ACC112 (cell line): Measurements from ENCODE around the gene TOR4A.

Experiments
- H2AFZ ChIP-seq: fragments of 200-600 bp; sonication (generic); one replicate; pipeline ENCODE4 v1.6.0; 2017; ENCODE audit warnings: antibody characterized with exemption, low read length; ENCODE audit not compliant: unreplicated experiment
- H3K27ac ChIP-seq: fragments of 200-600 bp; sonication (generic); 2 replicates; pipeline ENCODE4 v1.5.1; 2014; ENCODE audit warnings: low read depth, mild to moderate bottlenecking, antibody characterized with exemption, low read length, moderate library complexity
- H3K27me3 ChIP-seq: fragments of 200-600 bp; sonication (generic); 2 replicates; pipeline ENCODE4 v1.6.1; 2014; ENCODE audit warnings: mild to moderate bottlenecking, antibody characterized with exemption, low read length, moderate library complexity, mixed read lengths; ENCODE audit not compliant: insufficient read depth
- H3K36me3 ChIP-seq: fragments of 200-600 bp; sonication (generic); 2 replicates; pipeline ENCODE4 v1.6.1; 2016; ENCODE audit warnings: mild to moderate bottlenecking, antibody characterized with exemption, low read length, moderate library complexity, mixed read lengths; ENCODE audit not compliant: insufficient read depth
- H3K4me1 ChIP-seq: fragments of 200-600 bp; sonication (generic); one replicate; pipeline ENCODE4 v1.6.1; 2016; ENCODE audit warnings: low read length, mixed read lengths; ENCODE audit not compliant: insufficient read depth, unreplicated experiment, control insufficient read depth
- H3K4me3 ChIP-seq: fragments of 200-600 bp; sonication (generic); 2 replicates; pipeline ENCODE4 v1.5.1; 2014; ENCODE audit warnings: mild to moderate bottlenecking, low read depth, low read length
- H3K79me2 ChIP-seq: fragments of 200-600 bp; sonication (generic); one replicate; pipeline ENCODE4 v1.6.0; 2016; ENCODE audit warnings: low read length; ENCODE audit not compliant: control insufficient read depth, unreplicated experiment, insufficient read depth

Gene TOR4A

GRCh38 chr9:137277329-137278041 is at the start of gene TOR4A:
Gene TOR4A, plus strand, starts transcription at chr9:137277726. Its CDS starts 964 bp downstream, at chr9:137278690.
- H3K4me1 ChIP-seq, result peaks cover 24% of the 10 kb centered on the region
- peak within 1 kb of the TSS; percentile 91 for H3K4me3 ChIP-seq
- H3K27ac ChIP-seq, result peak within 1 kb of the TSS; percentile 72

GRCh38 chr9:137227853-137228505 is 49.5 kb upstream of the TOR4A start:
- Histone ChIP-seq H3K27me3 (no peaks in the 10 kb centered on the region), H3K36me3 (no peaks in the 10 kb centered on the region), H3K27ac (no peak overlapping the region), H3K4me1 (peaks cover 21% of the 10 kb centered on the region), H3K4me3 (no peak overlapping the region), H2AFZ (no peak overlapping the region), H3K79me2 (no peaks in the 10 kb centered on the region)

More at GRCh38 chr9:137277329-137278041, at the start of gene TOR4A:
- peaks cover 6% of the 10 kb centered on the region for H3K79me2 ChIP-seq
- peaks cover 10% of the 10 kb centered on the region; the same call in 1 of the 2 replicates for H3K36me3 ChIP-seq
- no peaks in the 10 kb centered on the region for H3K27me3 ChIP-seq
- peak within 1 kb of the TSS; percentile 17 for H2AFZ ChIP-seq

GRCh38 chr9:137228506-137228967 is 49.0 kb upstream of the TOR4A start:
- H3K4me1 ChIP-seq, result peaks cover 20% of the 10 kb centered on the region
- no peaks in the 10 kb centered on the region for H3K36me3 ChIP-seq
- no peak overlapping the region for H3K27ac ChIP-seq
- H3K79me2 ChIP-seq, result no peaks in the 10 kb centered on the region
- no peak overlapping the region for H3K4me3 ChIP-seq
- H3K27me3 ChIP-seq, result no peaks in the 10 kb centered on the region
- no peak overlapping the region for H2AFZ ChIP-seq

GRCh38 chr9:137228968-137229896 is 48.3 kb upstream of the TOR4A start:
- no peak overlapping the region for H3K27ac ChIP-seq
- no peak overlapping the region for H3K4me3 ChIP-seq
- no peaks in the 10 kb centered on the region for H3K79me2 ChIP-seq
- no peak overlapping the region for H2AFZ ChIP-seq
- no peaks in the 10 kb centered on the region for H3K36me3 ChIP-seq
- H3K4me1 ChIP-seq, result peaks cover 18% of the 10 kb centered on the region
- H3K27me3 ChIP-seq, result no peaks in the 10 kb centered on the region

GRCh38 chr9:137229903-137230704 is 47.4 kb upstream of the TOR4A start:
- Histone ChIP-seq H3K27ac (no peak overlapping the region), H2AFZ (no peak overlapping the region), H3K27me3 (no peaks in the 10 kb centered on the region), H3K36me3 (no peaks in the 10 kb centered on the region), H3K79me2 (no peaks in the 10 kb centered on the region), H3K4me1 (peaks cover 11% of the 10 kb centered on the region), H3K4me3 (no peak overlapping the region)

GRCh38 chr9:137230705-137231371 is 46.7 kb upstream of the TOR4A start, which contains the start of gene SLC34A3:
Gene SLC34A3, plus strand, starts transcription at chr9:137230901. Its CDS starts 802 bp downstream, at chr9:137231703.
- Histone ChIP-seq H3K27ac (no peak within 1 kb of the TSS), H3K4me3 (no peak within 1 kb of the TSS), H3K27me3 (no peaks in the 10 kb centered on the region), H3K36me3 (no peaks in the 10 kb centered on the region), H3K79me2 (no peaks in the 10 kb centered on the region), H2AFZ (no peak within 1 kb of the TSS), H3K4me1 (peaks cover 8% of the 10 kb centered on the region)

- Histone ChIP-seq H3K27me3 (no peaks in the 10 kb centered on the region), H3K4me1 (peaks cover 9% of the 10 kb centered on the region), H2AFZ (no peak overlapping the region), H3K4me3 (no peak overlapping the region), H3K36me3 (no peaks in the 10 kb centered on the region), H3K79me2 (no peaks in the 10 kb centered on the region), H3K27ac (no peak overlapping the region)
Measured at GRCh38 chr9:137231372-137232039, 46.0 kb upstream of the TOR4A start.

GRCh38 chr9:137232101-137232500 is 45.4 kb upstream of the TOR4A start:
- no peak overlapping the region for H3K4me3 ChIP-seq
- no peaks in the 10 kb centered on the region for H3K36me3 ChIP-seq
- H2AFZ ChIP-seq, result no peak overlapping the region
- H3K4me1 ChIP-seq, result peaks cover 8% of the 10 kb centered on the region
- no peaks in the 10 kb centered on the region for H3K27me3 ChIP-seq
- no peaks in the 10 kb centered on the region for H3K79me2 ChIP-seq
- no peak overlapping the region for H3K27ac ChIP-seq

GRCh38 chr9:137232510-137232909 is 45.0 kb upstream of the TOR4A start:
- peaks cover 4% of the 10 kb centered on the region for H3K4me1 ChIP-seq
- no peak overlapping the region for H3K4me3 ChIP-seq
- no peak overlapping the region for H2AFZ ChIP-seq
- H3K79me2 ChIP-seq, result peaks cover 2% of the 10 kb centered on the region
- H3K27ac ChIP-seq, result no peak overlapping the region
- H3K27me3 ChIP-seq, result no peaks in the 10 kb centered on the region
- no peaks in the 10 kb centered on the region for H3K36me3 ChIP-seq
